RCC 7860 (cell line): ENCODE measurements around the gene SEC24B.
A peak's percentile ranks its signal among the peaks of the same experiment; 100 is the strongest.
"Not testable (repeated sequence)": the region's sequence is repeated elsewhere in the genome, so short reads cannot be mapped to it uniquely, and the experiment has no call there.

Experiments used
- DNase-seq: peaks from one replicate; pipeline ENCODE4 v3.0.0-alpha.2; 2015; ENCODE audit warnings: low spot score
- FAIRE-seq: peaks from 2 replicates; lab custom pipeline; 2012; peaks lifted over from hg19 to GRCh38; lab: Jason Lieb, UNC

The SEC24B gene

DNA sequence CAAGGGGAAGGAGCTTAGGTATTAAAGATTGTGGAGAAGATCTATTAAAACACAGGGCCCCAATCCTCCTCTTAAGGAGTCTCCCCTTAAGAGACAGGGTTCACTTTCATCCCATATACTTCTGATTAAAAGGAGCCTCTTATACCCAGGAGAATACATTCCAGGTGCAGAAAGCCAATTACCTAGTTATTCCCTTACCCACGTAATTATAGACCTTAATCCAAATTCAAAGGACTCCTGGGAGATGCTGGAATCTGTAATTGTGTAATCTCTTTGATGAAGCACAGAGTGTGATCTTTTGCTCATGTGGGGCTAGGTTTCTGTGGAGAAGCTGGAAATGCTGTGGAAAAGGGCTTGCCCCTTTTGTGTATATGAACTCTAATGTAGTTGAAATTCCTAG, 1.4 kb upstream of the SEC24B start:
- no peak for FAIRE-seq
- no peak for DNase-seq

DNA sequence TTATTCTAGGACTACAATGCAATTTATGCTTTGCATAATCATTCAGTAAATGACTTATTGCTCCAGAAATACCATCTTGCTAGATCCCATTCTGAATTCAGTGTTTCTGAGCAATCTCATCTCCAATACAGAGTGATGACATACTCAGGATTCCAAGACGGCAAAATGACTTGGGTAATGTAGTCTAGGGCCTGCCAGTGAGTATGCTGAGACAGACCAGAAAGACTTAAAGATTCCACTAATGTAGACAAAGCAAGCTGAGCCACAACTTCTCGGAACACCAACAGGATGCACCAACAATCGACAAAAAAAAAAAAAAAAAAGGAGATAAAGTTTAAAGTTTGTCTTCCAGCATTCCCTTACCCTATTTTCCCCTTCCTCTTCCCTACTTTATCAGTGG, 919 bp upstream of the SEC24B start:
- no peak for DNase-seq

DNA sequence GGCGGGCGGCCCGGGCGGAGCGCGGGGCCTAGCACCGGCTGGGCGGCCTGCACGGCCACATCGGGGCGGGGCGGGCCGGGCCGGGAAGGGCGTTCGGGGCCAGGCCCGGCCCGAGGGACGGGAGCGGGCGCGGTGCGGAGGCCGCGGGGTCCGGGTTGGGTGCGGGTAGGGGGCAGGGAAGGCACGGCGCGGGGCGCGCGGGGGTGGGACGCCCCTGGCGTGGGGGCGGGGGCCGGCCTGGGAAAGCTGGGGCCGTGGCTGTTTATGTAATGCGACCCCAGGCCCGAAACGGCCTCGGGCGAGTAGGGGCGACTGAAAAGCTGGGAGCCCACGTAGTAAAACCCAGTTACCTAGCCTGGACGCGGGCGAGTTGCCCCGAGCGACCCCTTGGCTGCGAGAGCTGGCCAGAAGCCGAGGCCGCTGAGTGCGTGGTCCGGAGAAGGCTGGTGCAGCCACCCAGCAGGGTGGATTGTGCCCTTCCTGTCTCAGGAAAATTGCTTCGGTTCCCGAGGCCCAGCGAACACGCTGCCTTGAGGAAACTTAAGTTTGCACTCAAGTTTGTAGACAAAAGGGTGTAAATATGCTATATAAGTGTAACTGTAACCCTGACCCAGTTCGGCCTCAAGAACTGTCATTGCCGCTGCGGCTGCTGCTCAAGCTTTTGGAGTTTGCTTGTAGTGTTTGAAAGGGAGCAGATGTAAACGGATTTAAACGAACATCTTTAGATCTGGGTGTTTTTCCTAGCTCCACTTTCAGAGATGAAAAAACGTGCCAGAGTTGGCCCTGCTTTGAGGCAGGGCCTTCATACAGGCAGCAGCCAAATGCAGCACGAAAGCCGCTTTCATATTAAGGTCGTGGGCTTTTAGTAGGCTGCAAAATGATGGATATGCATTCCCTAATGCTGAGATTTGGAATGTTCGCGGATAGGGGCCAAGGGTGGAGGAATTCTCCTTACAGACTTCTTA, 674 bp downstream of the SEC24B start:
- no peak for FAIRE-seq
- DNase-seq, result no peak

More for the DNA sequence above, 919 bp upstream of the SEC24B start:
- no peak for FAIRE-seq

DNA sequence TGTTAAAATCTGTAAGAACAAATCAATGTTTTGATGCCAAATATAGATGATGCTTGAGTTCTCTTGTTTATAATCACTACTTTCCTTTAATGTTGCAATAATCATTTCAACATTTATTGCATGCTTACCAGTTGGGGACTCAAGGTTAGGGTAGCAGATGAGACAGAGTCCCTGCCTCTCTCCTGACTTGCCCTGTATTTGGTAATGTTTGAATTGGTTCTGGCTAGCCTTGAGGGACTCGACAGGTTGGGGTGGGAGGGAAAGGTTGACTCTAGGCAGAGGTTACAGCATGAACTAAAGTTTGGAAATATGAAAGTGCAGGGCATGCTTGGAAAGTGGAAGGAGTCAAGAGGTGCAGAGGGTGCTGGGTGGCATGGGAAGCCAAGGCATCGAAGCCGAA, 2.0 kb downstream of the SEC24B start:
- DNase-seq, result no peak
- no peak for FAIRE-seq

DNA sequence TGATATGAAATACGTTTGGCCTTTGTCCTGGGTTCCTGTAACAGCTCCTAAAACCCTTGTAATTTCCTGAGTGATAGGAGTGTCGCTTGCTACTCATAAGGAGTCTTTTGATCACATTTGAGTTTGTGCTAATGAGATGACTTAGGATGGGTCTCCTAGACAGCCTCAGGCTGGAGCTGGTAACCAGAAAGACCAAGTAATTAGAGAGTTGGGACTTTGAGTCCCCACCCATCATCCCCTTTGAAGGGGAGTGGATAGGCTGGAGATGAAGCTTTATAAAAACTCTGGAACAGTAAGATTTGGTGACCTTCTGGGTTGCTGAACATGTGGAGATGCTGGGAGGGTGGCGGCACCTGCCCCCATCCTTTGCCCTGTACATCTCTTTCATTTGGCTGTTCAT, 2.9 kb downstream of the SEC24B start:
- FAIRE-seq, result no peak
- DNase-seq, result no peak

DNA sequence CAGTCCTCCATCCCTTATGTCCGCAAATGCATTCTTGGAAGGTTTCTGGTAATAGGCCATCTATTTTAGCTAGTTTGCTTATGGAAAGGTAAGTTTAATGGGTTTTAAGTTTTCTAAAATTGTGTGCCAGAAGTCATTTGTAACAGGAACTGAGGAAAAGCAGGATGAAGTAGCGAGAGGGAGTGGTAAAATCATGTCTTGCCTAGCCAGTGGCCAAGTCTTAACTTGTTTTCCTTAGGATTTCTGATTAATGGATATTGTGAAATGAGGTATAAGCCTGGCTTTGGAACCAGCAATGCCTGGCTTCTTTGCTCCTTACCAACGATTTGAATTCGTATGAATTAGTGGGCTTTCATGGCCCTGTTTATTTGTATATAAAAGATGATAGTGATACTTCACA, 7.3 kb downstream of the SEC24B start:
- no peak for FAIRE-seq
- DNase-seq, result no peak

DNA sequence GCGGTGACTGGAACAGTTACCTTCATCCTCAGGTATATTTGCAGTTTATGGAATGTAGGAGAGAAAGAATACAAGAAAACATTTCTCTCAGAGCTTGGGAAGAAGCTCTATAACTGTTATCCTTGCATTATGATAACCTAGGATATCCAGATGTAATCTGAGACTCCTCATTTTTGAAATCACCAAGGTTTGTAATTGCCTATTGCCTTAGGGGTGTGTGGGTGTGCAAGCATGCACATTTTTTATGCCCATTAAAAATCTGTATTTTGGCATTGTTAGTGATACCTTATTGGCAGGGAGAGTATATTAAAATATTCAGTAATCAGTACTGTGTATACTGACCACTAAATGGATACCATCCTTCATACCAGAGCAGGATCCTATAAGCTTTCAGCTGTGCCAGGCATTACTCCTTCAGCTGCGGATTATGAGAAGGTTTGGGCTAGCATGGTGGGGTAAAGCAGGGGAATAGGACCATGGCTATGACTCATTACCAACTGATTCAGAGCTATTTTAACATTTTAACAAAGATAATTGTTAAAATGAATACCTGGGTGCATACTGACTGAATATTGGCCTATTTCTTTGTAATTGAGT, 8.3 kb downstream of the SEC24B start:
- no peak for DNase-seq

DNA sequence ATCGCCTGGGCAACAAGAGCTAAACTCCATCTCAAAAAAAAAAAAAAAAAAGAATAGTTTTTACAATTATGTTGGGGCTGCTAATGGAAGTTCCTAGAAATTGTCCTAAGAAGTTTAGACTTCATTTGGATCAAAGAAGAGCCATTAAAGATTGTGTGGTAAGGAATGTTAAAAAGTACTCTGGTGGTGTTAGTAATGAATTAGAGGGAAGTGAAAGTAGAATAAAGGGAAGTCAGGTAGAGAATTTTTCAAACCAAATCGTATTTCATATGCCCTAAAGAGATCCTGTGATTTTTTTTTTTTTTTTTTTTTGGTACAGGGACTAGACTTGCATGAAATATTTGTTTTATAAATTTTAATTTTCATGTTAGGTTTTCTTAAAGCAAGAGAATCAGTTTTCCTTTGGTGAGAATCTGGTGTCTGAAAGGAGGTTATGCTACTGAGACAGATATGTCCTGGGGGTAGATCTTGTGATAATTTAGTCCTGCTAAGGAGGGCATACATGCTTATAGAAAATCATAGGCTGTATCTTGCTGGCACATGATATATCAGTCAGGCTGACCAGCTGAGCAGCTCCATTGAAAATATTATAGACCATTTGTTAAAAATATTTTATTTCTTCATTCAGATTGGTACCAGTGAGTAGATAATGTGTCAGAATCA, 10.7 kb downstream of the SEC24B start:
- no peak for DNase-seq
- FAIRE-seq, result no peak

More for the DNA sequence above, 8.3 kb downstream of the SEC24B start:
- FAIRE-seq, result no peak

DNA sequence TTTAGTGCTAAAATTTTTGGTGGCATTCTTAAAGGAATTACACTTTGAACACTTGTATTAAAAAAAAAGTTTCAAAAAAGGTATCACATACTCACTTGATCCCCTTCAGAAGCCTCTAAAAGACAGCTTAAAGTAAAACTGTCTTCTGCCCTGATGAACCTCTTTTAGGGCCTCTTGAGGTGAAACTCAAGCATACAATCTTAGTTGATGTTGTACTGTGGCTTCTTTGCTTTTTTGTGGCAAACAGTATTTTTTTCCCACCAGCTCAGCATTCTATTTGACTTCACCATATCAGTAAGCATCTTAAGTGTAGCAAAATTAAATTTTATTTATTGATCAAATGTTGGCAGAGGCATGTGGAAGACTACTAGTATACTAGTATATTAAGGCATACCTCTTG, 13.7 kb downstream of the SEC24B start:
- DNase-seq (no peak), FAIRE-seq (no peak)

DNA sequence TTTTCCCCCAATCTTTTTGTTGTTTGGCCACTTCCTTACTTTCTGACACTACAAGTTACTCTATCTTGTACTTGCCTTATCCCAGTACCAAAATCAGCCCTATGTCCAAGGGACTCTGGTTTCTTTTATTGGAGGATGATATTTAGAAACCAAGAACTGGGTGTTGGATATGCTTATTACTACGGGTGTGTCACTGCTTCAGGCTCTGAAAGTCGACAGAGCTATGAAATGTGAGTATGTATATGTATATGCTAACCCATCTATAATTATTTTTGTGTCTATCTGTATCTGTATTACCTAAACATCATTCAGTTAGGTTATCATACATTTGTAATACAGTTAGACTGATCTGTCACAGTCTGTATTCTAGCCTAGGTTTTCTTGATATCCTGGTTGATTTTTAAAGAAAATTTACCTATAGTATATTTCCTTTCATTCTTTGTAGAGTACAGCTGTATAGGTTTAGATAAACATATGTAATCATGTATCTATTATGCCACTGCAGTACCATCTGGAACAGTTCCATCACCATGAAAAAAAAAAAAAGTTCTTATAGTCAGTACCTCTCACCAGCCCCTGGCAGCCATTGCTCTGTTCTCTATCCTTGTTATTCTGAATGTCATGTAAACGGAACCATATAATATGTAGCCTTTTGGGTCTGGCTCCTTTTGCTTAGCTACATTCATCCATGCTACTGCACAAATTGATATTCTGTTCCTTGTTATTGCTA, 18.1 kb downstream of the SEC24B start:
- FAIRE-seq (no peak), DNase-seq (no peak)

DNA sequence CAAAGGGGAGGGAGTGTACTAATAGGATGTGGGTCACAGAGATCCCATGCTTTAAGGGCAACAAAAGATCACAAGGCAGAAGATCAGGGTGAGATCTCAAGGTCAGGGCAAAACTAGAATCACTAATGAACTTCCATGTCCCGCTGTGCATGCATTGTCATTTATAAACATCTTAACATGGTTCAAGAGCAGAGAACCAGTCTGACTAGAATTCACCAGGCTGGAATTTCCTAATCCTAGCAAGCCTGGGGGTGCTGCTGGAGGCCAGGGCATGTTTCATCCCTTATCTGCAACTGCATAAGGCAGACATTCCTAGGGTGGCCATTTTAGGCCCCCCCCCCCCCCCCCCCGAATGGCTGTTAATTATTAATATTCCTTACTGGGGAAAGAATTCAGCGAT, 19.5 kb downstream of the SEC24B start:
- not testable (repeated sequence) for FAIRE-seq, DNase-seq

DNA sequence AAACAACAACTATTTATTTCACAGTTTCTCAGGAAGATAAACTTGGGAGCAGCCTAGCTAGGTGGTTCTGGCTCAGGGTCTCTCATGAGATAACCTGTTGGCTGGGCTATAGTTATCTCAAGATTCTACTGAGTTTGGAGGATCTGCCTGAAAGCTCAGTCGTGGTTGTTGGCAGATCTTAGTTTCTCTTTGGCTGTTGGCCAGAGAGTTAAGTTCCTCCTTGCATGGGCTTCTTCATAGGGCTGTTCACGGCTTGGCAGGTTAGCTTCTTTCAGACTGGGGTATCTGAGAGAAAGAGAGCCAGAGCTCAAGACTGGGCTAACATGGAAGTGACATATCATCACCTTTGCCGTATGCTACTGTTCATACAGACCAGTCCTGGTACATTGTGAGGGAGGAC, 28.7 kb downstream of the SEC24B start:
- FAIRE-seq (no peak), DNase-seq (no peak)

DNA sequence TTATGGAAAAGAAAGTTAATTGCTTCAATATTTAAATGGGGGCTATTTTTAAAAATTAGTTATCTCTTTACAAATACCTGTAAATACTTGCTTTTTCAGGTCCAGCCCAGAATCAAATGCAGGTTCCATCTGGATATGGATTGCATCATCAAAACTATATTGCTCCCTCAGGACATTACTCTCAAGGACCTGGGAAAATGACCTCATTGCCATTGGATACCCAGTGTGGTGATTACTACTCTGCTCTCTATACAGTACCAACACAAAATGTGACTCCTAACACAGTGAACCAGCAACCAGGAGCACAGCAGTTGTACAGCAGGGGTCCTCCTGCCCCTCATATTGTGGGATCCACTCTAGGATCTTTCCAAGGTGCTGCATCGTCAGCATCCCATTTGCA, 29.2 kb downstream of the SEC24B start:
- FAIRE-seq (no peak), DNase-seq (no peak)

DNA sequence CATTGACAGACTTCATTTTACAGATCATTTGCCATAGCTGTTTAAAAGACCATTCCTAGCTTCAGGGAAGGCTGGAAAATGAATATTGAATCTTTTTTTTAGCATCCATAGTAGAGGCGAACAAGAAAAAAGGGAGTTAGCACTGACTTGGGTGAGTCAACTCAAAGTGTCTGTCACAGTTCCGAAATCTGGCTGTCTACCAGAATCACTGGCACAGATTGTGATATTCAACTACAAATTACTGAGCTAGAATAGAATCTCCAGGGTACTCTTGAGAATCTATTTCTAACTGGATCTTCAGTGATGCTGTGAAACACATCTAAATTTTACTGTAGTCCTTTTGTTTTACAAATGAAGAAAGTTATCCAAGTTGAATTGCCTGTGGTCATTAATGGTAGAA, 31.5 kb downstream of the SEC24B start:
- DNase-seq (no peak), FAIRE-seq (no peak)

DNA sequence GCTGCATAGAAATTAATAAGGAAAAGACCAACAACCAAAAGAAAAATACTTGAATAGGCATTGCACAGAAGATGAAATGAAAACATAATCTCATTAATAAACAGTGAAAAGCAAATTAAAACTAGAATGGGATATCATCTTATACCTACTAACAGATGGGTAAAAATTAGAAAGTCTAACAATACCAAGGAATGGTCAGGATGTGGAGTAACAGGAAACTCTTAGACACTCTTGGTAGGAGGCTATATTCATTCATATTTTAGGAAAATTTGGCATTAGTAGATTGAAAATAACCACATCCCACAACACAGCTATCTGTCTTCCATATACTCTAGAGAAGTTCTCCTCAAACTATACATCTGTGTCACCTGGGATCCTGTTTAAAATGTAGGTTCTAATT, 36.3 kb downstream of the SEC24B start:
- FAIRE-seq (no peak), DNase-seq (no peak)

DNA sequence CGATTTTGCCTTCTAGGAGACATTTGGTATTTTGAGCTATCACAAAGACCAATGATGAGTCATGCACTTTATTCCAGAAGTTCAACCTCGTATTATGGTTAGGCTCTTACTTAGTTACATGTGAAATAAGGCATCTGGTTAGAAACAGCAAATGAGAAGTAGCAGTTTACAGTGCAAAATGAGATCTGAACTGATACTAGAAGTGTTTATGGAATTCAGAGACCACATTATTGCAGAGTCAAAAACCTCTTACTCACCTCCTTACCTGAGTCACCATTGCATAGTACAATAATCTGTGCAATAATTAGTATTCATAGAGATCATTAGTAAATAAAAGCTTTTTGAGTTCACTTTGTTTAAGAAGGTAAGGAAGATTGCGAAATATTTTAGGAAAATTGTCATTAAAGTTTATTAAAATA, 38.7 kb downstream of the SEC24B start:
- FAIRE-seq (peak; percentile 70), DNase-seq (peak; percentile 40)

DNA sequence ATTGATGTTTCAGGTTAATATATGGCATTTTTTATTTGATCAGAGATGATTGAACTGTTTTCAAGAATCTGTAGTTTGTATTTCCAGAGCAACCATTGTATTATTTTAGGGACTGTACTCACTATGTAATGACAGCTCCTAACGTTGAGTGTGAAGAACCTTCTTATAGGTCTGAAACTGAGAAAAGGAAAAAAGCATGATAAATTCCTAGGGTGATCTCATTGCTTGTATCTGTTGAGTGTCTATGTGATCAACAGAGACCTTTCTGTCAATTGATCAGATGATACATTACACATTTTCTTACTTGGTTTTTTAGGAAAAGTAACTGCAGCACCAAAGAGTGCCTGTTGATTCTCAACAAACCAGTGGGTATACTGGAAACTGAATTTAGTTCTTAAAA, 40.2 kb downstream of the SEC24B start:
- no peak for DNase-seq
- FAIRE-seq, result no peak

DNA sequence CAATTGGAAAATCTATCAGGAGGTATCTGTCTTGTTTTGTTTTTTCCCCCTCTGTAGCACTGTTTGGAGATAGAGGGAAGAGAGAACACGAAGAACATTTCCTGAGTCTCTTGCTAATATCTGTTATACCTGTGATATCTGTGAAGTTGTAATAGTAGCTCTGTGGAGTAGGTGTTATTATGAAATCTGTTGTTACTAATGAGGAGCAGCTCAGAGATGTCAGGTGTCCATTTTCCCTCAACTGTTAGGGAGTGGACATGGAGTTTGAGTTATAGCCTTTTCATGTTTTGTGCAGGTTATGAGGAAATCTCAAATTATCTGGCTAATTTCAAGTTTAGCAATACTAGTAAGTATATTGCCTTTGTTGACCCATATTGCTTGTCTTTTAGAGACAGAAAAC, 52.4 kb downstream of the SEC24B start:
- no peak for DNase-seq
- no peak for FAIRE-seq

DNA sequence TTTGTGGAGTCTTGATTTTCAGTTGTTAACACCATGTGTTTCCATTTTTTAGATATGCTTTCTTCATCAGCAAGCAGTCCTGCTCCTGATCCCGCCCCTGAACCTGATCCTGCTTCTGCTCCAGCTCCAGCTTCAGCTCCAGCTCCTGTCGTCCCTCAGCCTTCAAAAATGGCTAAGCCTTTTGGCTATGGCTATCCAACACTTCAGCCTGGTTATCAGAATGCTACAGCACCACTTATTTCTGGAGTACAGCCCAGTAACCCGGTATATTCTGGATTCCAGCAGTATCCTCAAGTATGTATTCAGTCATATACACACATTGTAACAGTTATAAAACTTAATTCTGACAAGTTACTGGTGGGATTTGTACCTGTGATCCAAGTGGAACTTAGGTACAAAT, 60.9 kb downstream of the SEC24B start:
- no peak for DNase-seq
- FAIRE-seq, result no peak

DNA sequence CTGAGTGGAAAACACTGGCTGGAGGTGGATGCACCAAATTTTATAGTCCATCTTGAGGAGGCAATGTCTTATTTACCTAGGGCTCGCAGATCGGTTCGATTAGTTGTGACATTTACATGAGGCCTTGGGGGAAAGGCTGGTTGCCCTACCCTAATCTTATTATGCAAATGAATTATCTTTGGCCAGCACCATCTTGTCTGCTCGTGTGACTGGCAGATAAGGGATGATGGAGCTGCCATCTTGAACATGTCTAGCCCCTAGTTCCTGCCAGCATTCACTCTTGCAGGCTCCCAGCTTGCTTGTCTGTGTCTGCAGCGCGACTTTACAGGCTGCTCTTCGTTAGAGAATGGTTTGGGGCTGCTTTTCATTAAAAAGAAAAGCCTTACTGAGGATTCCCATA, 61.9 kb downstream of the SEC24B start:
- FAIRE-seq (no peak), DNase-seq (no peak)

DNA sequence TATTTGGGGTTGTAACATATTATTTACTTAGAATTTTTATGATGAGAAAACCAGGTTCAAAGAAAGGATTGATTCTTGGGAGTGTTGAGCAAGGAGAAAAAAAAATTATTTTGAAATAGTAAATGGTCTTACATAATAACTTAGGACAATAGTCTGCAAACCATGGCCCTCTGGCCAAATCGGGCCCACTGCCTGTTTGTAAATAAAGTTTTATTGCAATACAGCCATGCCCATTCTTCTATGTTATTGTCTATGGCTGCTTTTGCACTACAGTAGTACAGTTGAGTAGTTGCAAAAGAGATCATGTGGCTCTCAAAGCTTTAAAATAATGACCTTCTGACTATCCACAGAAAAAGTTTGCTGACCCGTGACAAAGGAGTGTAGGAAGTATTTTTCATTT, 63.3 kb downstream of the SEC24B start:
- no peak for DNase-seq
- FAIRE-seq, result no peak
